ENCODE results near the gene CAPN5.
A peak's percentile ranks its signal among the peaks of the same experiment; 100 is the strongest.

Gene CAPN5

GRCh38 chr11:77138106-77138649, 71.4 kb downstream of the CAPN5 start:
- no peak for DNase-seq

- no peak for DNase-seq
Measured at GRCh38 chr11:77139201-77139600, 72.4 kb downstream of the CAPN5 start.

- no peak for DNase-seq
Measured at GRCh38 chr11:77140231-77140851, 73.6 kb downstream of the CAPN5 start.

GRCh38 chr11:77141034-77141433, 74.3 kb downstream of the CAPN5 start:
- DNase-seq, result no peak

GRCh38 chr11:77141475-77141874, 74.7 kb downstream of the CAPN5 start:
- DNase-seq, result no peak

- no peak for DNase-seq
Measured at GRCh38 chr11:77142091-77142975, 75.6 kb downstream of the CAPN5 start.

- DNase-seq, result no peak
Measured at GRCh38 chr11:77143405-77144020, 76.7 kb downstream of the CAPN5 start.

- DNase-seq, result no peak
Measured at GRCh38 chr11:77144196-77144856, 77.6 kb downstream of the CAPN5 start.

GRCh38 chr11:77144857-77145428, 78.2 kb downstream of the CAPN5 start:
- DNase-seq, result no peak

GRCh38 chr11:77146261-77147035, 79.7 kb downstream of the CAPN5 start:
- DNase-seq, result no peak

- DNase-seq, result no peak
Measured at GRCh38 chr11:77147036-77147315, 80.2 kb downstream of the CAPN5 start.

GRCh38 chr11:77147668-77148321, 81.0 kb downstream of the CAPN5 start:
- no peak for DNase-seq

GRCh38 chr11:77148963-77149715, 82.4 kb downstream of the CAPN5 start:
- DNase-seq, result no peak

GRCh38 chr11:77149716-77150392, 83.1 kb downstream of the CAPN5 start:
- no peak for DNase-seq

GRCh38 chr11:77150836-77151235, 84.1 kb downstream of the CAPN5 start:
- DNase-seq, result no peak

- peak; percentile 79 for DNase-seq
Measured at GRCh38 chr11:77151804-77152509, 85.2 kb downstream of the CAPN5 start.

GRCh38 chr11:77152846-77153245, 86.1 kb downstream of the CAPN5 start:
- DNase-seq, result no peak

GRCh38 chr11:77153276-77154185, 86.8 kb downstream of the CAPN5 start:
- DNase-seq, result no peak
